Upper lobe of right lung (tissue), 1 donor: Measurements from ENCODE around the gene DNAI1. TPM values are rescaled to one million over a fixed set of nuclear protein-coding genes. Genes with fewer than 3 reads are reported as not detected.
A peak's percentile ranks its signal among the peaks of the same experiment; 100 is the strongest.

Experiments used
- ATAC-seq: fragments of 200-7000 bp; cut with Tn5 transposase; one replicate; pipeline ENCODE4 v1.9.1; 2020; ENCODE audit warnings: mild to moderate bottlenecking, moderate library complexity
- DNase-seq: peaks from one replicate; pipeline ENCODE4 v3.0.0-alpha.2; 2020
- H3K27ac ChIP-seq: fragments of 200-600 bp; one replicate; pipeline ENCODE4 v1.8.0; 2022
- H3K27me3 ChIP-seq: fragments of 200-600 bp; one replicate; pipeline ENCODE4 v1.8.0; 2022; ENCODE audit warnings: mild to moderate bottlenecking
- H3K36me3 ChIP-seq: fragments of 200-600 bp; one replicate; pipeline ENCODE4 v1.8.0; 2022
- H3K4me1 ChIP-seq: fragments of 200-600 bp; one replicate; pipeline ENCODE4 v1.8.0; 2022
- H3K4me3 ChIP-seq: fragments of 200-600 bp; one replicate; pipeline ENCODE4 v1.8.0; 2022; ENCODE audit warnings: mild to moderate bottlenecking
- H3K9me3 ChIP-seq: fragments of 200-600 bp; one replicate; pipeline ENCODE4 v1.8.0; 2022
- intact Hi-C: fragments of 100-400 bp; cut with DNase I; formaldehyde crosslinking; loops from one replicate; pipeline ENCODE4 v1.11.0; 2022
- total RNA-seq: library from RNA; stranded (reverse); fragmentation: NEBNext Ultra II Directional; extraction: Animal tissue kit (Norgen Biotek cat#: 25700); gene quantifications from one replicate; pipeline ENCODE4 v1.2.1, GENCODE V29; 2021
- TF ChIP-seq, protein P1 (sequence below): fragments of 200-600 bp; IDR thresholded peaks from one replicate; pipeline ENCODE4 v1.8.0; 2022; ENCODE audit warnings: antibody characterized with exemption
- donor health status: DM: no; HTN: yes; CAD: no; lungs with severe emphysema.

The DNAI1 gene
- total RNA-seq, 1 donor from 2014 or later: not detected

DNA sequence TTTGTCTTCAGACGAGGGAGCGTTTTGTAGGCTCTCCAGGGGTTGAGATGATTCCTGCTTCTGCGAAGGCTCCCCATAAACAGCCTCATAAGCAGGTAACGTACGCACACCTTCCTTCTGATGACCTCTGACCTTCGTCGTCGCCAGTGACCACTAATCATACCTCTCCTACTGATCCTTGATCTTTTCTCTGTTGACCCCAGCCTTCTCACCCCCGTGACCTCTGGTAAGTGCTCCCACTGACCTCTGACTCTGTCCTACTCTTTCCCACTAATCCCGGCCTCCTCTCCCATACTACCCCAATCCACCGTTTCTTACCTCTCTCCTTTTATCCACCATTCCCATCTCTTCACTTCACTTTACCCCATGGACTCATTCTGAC, 345 bp downstream of the DNAI1 start:
- no peaks in the 10 kb centered on the region for H3K9me3 ChIP-seq
- H3K27ac ChIP-seq: no peak overlapping the region
- no peaks in the 10 kb centered on the region for H3K36me3 ChIP-seq
- TF ChIP-seq, protein P1, sequence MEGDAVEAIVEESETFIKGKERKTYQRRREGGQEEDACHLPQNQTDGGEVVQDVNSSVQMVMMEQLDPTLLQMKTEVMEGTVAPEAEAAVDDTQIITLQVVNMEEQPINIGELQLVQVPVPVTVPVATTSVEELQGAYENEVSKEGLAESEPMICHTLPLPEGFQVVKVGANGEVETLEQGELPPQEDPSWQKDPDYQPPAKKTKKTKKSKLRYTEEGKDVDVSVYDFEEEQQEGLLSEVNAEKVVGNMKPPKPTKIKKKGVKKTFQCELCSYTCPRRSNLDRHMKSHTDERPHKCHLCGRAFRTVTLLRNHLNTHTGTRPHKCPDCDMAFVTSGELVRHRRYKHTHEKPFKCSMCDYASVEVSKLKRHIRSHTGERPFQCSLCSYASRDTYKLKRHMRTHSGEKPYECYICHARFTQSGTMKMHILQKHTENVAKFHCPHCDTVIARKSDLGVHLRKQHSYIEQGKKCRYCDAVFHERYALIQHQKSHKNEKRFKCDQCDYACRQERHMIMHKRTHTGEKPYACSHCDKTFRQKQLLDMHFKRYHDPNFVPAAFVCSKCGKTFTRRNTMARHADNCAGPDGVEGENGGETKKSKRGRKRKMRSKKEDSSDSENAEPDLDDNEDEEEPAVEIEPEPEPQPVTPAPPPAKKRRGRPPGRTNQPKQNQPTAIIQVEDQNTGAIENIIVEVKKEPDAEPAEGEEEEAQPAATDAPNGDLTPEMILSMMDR: no peak
- intact Hi-C loops: no loop called here
- H3K4me3 ChIP-seq: peak overlapping the region; percentile 82
- DNase-seq (no peak), ATAC-seq (no peak)
- peaks cover 14% of the 10 kb centered on the region for H3K4me1 ChIP-seq
- no peaks in the 10 kb centered on the region for H3K27me3 ChIP-seq

DNA sequence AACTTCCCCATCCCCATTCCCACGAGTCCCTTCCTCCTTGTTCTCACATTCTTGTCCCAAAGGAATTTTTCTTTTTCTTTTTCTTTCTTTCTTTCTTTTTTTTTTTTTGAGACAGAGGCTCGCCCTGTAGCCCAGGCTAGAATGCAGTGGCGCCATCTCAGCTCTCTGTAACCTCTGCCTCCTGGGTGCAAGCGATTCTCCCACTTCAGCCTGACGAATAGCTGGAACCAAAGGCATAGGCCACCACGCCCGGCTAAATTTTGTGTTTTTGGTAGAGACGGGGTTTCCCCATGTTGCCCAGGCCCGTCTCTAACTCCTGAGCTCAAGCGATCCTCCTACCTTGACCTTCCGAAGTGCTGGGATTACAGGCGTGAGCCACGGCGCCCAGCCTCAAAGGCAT, 751 bp downstream of the DNAI1 start:
- no peak for ATAC-seq
- Histone ChIP-seq H3K27ac (no peak overlapping the region), H3K27me3 (no peaks in the 10 kb centered on the region), H3K4me1 (peaks cover 14% of the 10 kb centered on the region), H3K4me3 (no peak overlapping the region), H3K36me3 (no peaks in the 10 kb centered on the region), H3K9me3 (no peaks in the 10 kb centered on the region)
- no peak for DNase-seq
- intact Hi-C loops: no loop called here
- TF ChIP-seq, protein P1: no peak

DNA sequence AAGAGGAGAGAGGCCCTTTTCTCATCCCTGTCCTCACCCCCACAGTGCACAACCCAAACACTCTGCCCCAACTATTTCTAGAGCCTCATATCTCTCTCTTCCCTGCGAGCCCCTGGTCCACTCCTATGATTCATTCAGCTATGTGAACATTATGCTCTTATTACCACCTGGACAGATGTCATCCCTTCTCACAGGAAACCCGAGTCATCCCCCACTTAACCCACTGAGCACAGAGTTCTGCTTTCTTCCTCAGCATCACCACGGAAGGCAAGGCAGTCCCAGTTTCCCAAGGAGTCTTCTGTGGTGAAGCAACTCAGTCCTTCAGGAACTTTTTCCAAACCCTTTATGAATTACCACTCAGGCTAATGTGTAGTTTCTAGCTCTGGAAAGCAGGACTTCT, 1.3 kb downstream of the DNAI1 start:
- Histone ChIP-seq H3K27ac (no peak overlapping the region), H3K36me3 (no peaks in the 10 kb centered on the region), H3K4me1 (peaks cover 14% of the 10 kb centered on the region), H3K9me3 (no peaks in the 10 kb centered on the region), H3K27me3 (no peaks in the 10 kb centered on the region), H3K4me3 (no peak overlapping the region)
- DNase-seq: no peak
- intact Hi-C loops: no loop called here
- no peak for ATAC-seq
- TF ChIP-seq, protein P1: no peak

DNA sequence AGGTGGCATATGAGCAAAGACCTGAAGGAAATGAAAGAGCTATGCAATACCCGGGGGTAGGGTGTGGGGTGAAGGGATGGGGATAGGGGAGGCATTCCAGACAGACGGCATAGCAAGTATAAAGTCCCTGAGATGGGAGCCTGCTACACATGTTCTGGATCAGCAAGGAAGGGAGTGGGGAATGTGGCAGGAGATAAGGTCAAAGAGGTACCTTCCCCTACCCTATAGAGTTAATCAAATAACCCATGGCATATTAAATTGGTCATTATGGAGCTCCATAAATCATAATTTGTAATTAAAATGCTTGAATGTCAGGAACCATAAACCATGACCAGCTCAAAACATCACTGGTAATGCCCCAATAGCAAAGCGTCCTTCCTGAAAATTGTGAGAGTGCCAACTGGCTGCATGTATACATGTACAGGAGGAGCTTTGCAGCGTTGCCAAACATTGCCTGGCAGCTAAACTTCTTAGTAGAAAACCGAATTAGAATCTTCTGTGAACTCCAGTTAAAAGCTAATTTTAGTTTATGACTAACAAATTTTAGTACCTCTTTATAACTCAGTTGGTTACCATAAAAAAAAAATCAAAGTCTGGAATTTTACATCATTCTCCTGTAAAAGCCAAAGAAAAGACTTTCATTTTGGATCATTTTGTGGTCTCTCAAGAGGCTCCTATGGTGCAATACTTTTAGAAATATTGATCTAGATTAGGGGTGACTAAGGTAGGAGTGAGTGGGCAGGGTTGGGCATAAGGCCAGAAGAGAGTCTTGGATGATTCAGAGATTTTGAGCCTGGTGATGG, 4.7 kb downstream of the DNAI1 start:
- ATAC-seq (no peak), DNase-seq (no peak)
- no peaks in the 10 kb centered on the region for H3K27me3 ChIP-seq
- H3K4me3 ChIP-seq: no peak overlapping the region
- no peak overlapping the region for H3K27ac ChIP-seq
- intact Hi-C loops: no loop called here
- peaks cover 5% of the 10 kb centered on the region for H3K4me1 ChIP-seq
- no peaks in the 10 kb centered on the region for H3K9me3 ChIP-seq
- no peaks in the 10 kb centered on the region for H3K36me3 ChIP-seq
- TF ChIP-seq, protein P1: no peak

DNA sequence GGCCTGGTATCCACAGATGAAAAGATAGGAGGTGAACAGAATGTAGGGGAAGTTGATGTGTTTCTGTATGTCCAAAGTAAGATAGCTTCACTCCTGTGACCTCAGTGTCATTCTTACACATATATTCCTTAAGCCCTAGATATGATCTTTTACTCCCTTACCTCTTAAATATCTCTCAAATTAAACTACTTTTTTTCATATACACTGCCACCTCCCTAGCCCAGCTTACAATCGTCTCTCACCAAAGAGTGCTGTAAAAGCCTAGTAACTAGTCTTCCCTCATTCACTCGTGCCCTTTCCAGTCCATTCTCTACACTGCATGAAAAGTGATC, 5.3 kb downstream of the DNAI1 start:
- H3K27me3 ChIP-seq: no peaks in the 10 kb centered on the region
- ATAC-seq: no peak
- H3K27ac ChIP-seq: no peak overlapping the region
- H3K9me3 ChIP-seq: no peaks in the 10 kb centered on the region
- no peak for DNase-seq
- TF ChIP-seq, protein P1: no peak
- no peak overlapping the region for H3K4me3 ChIP-seq
- intact Hi-C loops: no loop called here
- H3K4me1 ChIP-seq: peaks cover 3% of the 10 kb centered on the region
- no peaks in the 10 kb centered on the region for H3K36me3 ChIP-seq

DNA sequence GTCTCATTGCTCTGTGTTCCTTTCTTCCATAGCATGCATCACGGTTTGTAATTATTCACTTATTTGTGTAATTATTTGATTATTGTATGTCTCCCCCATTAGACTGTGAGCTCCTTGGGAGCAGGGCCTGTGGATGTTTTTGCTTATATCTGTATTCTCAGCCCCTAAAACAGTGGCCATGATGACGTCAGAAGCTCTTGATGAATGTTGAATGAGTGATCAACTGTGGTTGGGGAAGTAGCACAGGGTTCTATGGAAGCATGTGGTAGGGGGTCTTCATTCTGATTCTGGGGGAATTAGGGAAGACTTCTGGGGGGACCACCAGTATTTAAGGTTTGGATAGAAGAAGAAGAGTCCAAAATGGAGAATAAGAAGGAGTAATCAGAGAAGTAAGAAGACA, 6.0 kb downstream of the DNAI1 start:
- Histone ChIP-seq H3K4me3 (no peak overlapping the region), H3K27me3 (no peaks in the 10 kb centered on the region), H3K4me1 (no peaks in the 10 kb centered on the region), H3K36me3 (no peaks in the 10 kb centered on the region), H3K9me3 (no peaks in the 10 kb centered on the region), H3K27ac (no peak overlapping the region)
- intact Hi-C loops: no loop called here
- no peak for DNase-seq
- TF ChIP-seq, protein P1: no peak
- no peak for ATAC-seq
